IMR-90 (cell line): ENCODE results near the gene PARL. TPM values are rescaled to one million over a fixed set of nuclear protein-coding genes. Genes with fewer than 3 reads are reported as not detected.

Experiments
- ATAC-seq: fragments of 200-7000 bp; cut with Tn5 transposase; 2 replicates; pipeline ENCODE4 v1.9.1; 2020; ENCODE audit warnings: low read depth, mild to moderate bottlenecking, moderate library complexity
- BruUV-seq: library from RNA; stranded (reverse); fragments of 400-500 nt; replicated peaks from 2 replicates; lab custom pipeline; 2021; lab: Mats Ljungman, UMichigan
- CTCF ChIA-PET: fragments of 300-600 bp; formaldehyde crosslinking; extraction: SDS; loops from one replicate; lab custom pipeline; 2021; ENCODE audit warnings: antibody characterized with exemption; lab: Yijun Ruan, JAX
- POLR2A ChIA-PET: fragments of 300-600 bp; sonication (Branson Sonifier 250); formaldehyde crosslinking; loops from one replicate; lab custom pipeline; 2022; ENCODE audit warnings: antibody characterized with exemption; ENCODE audit not compliant: unreplicated experiment; lab: Charles Lee
- DNase-seq: peaks from one replicate; pipeline ENCODE4 v3.0.0; 2013
- H2AFZ ChIP-seq: replicated peaks from 2 replicates; pipeline ENCODE3; 2013; ENCODE audit warnings: low read length, mild to moderate bottlenecking; ENCODE audit not compliant: poor library complexity
- H2AK5ac ChIP-seq: 2 replicates; pipeline ENCODE4 v1.6.1; 2013; ENCODE audit warnings: low read depth, low read length, inconsistent platforms
- H2AK9ac ChIP-seq: replicated peaks from 2 replicates; pipeline ENCODE3; 2013; ENCODE audit warnings: mild to moderate bottlenecking, low read depth, low read length, moderate library complexity; ENCODE audit not compliant: poor library complexity
- H2BK120ac ChIP-seq: 2 replicates; pipeline ENCODE4 v1.6.1; 2013; ENCODE audit warnings: low read depth, low read length, inconsistent platforms
- H2BK15ac ChIP-seq: 3 replicates; pipeline ENCODE4 v1.6.1; 2013; ENCODE audit warnings: low read depth, low read length, inconsistent platforms
- H2BK20ac ChIP-seq: 2 replicates; pipeline ENCODE4 v1.6.1; 2013; ENCODE audit warnings: low read depth, mild to moderate bottlenecking, inconsistent platforms, low read length, moderate library complexity
- H2BK5ac ChIP-seq: 2 replicates; pipeline ENCODE4 v1.6.1; 2013; ENCODE audit warnings: mild to moderate bottlenecking, low read depth, low read length, inconsistent platforms; ENCODE audit not compliant: poor library complexity, severe bottlenecking
- H3K14ac ChIP-seq: replicated peaks from 2 replicates; pipeline ENCODE4 v1.6.1; 2013; ENCODE audit warnings: low read depth, low read length, inconsistent platforms
- H3K18ac ChIP-seq: 2 replicates; pipeline ENCODE4 v1.6.1; 2013; ENCODE audit warnings: low read depth, low read length, control low read depth
- H3K23ac ChIP-seq: 2 replicates; pipeline ENCODE4 v1.6.1; 2013; ENCODE audit warnings: low read depth, low read length, inconsistent platforms
- H3K27ac ChIP-seq: 2 replicates; pipeline ENCODE4 v1.5.1; 2013; ENCODE audit warnings: mild to moderate bottlenecking, control low read depth, low read length; ENCODE audit not compliant: insufficient read depth
- H3K27me3 ChIP-seq: 2 replicates; pipeline ENCODE4 v1.6.1; 2013; ENCODE audit warnings: low read length; ENCODE audit not compliant: control insufficient read depth, insufficient read depth
- H3K36me3 ChIP-seq: 2 replicates; pipeline ENCODE4 v1.6.1; 2013; ENCODE audit warnings: low read length, mixed read lengths; ENCODE audit not compliant: control insufficient read depth, insufficient read depth
- H3K4ac ChIP-seq: 2 replicates; pipeline ENCODE4 v1.6.1; 2013; ENCODE audit warnings: low read depth, low read length, inconsistent platforms
- H3K4me1 ChIP-seq: 2 replicates; pipeline ENCODE4 v1.6.1; 2013; ENCODE audit warnings: low read length, mixed read lengths; ENCODE audit not compliant: control insufficient read depth, insufficient read depth
- H3K4me2 ChIP-seq: 2 replicates; pipeline ENCODE4 v1.6.1; 2013; ENCODE audit warnings: low read depth, mild to moderate bottlenecking, control low read depth, low read length, moderate library complexity
- H3K4me3 ChIP-seq: 2 replicates; pipeline ENCODE4 v1.5.1; 2013; ENCODE audit warnings: low read depth, mild to moderate bottlenecking, control low read depth, low read length, moderate library complexity; ENCODE audit not compliant: insufficient read depth
- H3K56ac ChIP-seq: 2 replicates; pipeline ENCODE4 v1.6.1; 2013; ENCODE audit warnings: low read length, inconsistent platforms; ENCODE audit not compliant: insufficient read depth; ENCODE audit errors: extremely low read depth
- H3K79me1 ChIP-seq, 2 experiments: 2 replicates each; pipeline ENCODE4 v1.6.1; 2013; ENCODE audit warnings: low read length in 2 of 2, inconsistent platforms in 1 of 2, low read depth in 1 of 2
- H3K9ac ChIP-seq: 2 replicates; pipeline ENCODE4 v1.6.1; 2013; ENCODE audit warnings: low read depth, low read length, control low read depth
- H3K9me1 ChIP-seq: 2 replicates; pipeline ENCODE4 v1.6.1; 2013; ENCODE audit warnings: low read length, inconsistent platforms; ENCODE audit not compliant: insufficient read depth
- H3K9me3 ChIP-seq: 2 replicates; pipeline ENCODE4 v1.6.1; 2013; ENCODE audit warnings: low read length; ENCODE audit not compliant: control insufficient read depth, insufficient read depth
- H4K20me1 ChIP-seq: 2 replicates; pipeline ENCODE4 v1.6.1; 2013; ENCODE audit warnings: low read length, inconsistent platforms; ENCODE audit not compliant: insufficient read depth
- H4K5ac ChIP-seq: 2 replicates; pipeline ENCODE4 v1.6.1; 2013; ENCODE audit warnings: mild to moderate bottlenecking, low read depth, low read length, control low read depth
- H4K8ac ChIP-seq, 2 experiments: 2 replicates each; pipeline ENCODE4 v1.6.1; 2013; ENCODE audit warnings: low read depth in 2 of 2, low read length in 2 of 2, control low read depth in 1 of 2, inconsistent platforms in 1 of 2
- H4K91ac ChIP-seq: 2 replicates; pipeline ENCODE4 v1.6.1; 2013; ENCODE audit warnings: low read depth, low read length, inconsistent platforms; ENCODE audit not compliant: insufficient read depth
- CTCF ChIP-seq: conservative IDR thresholded peaks from 2 replicates; pipeline ENCODE4 v1.5.1; 2012; ENCODE audit warnings: mild to moderate bottlenecking, low read depth, low read length, improper control_type of control experiment
- ELK1 ChIP-seq: fragments of 150-350 bp; IDR thresholded peaks from 2 replicates; pipeline ENCODE4 v1.6.1; 2016; ENCODE audit warnings: low read depth, mild to moderate bottlenecking, low read length, moderate library complexity, borderline replicate concordance
- MAFK ChIP-seq: IDR thresholded peaks from 2 replicates; pipeline ENCODE4 v1.6.1; 2012; ENCODE audit warnings: low read depth, low read length, improper control_type of control experiment
- MAZ ChIP-seq: IDR thresholded peaks from 2 replicates; pipeline ENCODE4 v1.6.1; 2012; ENCODE audit warnings: low read depth, mild to moderate bottlenecking, low read length, improper control_type of control experiment, moderate library complexity, borderline replicate concordance
- MXI1 ChIP-seq: IDR thresholded peaks from 2 replicates; pipeline ENCODE4 v1.6.1; 2012; ENCODE audit warnings: low read depth, mild to moderate bottlenecking, low read length, moderate library complexity, borderline replicate concordance
- RAD21 ChIP-seq: IDR thresholded peaks from 2 replicates; pipeline ENCODE4 v1.6.1; 2012; ENCODE audit warnings: low read length, improper control_type of control experiment
- RCOR1 ChIP-seq: IDR thresholded peaks from 2 replicates; pipeline ENCODE4 v1.6.1; 2012; ENCODE audit warnings: mild to moderate bottlenecking, low read length, improper control_type of control experiment; ENCODE audit not compliant: insufficient replicate concordance
- RFX5 ChIP-seq: IDR thresholded peaks from 2 replicates; pipeline ENCODE4 v1.8.0; 2012; ENCODE audit warnings: low read depth, mild to moderate bottlenecking, low read length, moderate library complexity
- SMC3 ChIP-seq: fragments of 150-350 bp; IDR thresholded peaks from 2 replicates; pipeline ENCODE4 v1.6.1; 2016; ENCODE audit warnings: low read depth, mild to moderate bottlenecking, antibody characterized with exemption, low read length, moderate library complexity
- USF2 ChIP-seq: fragments of 150-350 bp; IDR thresholded peaks from 2 replicates; pipeline ENCODE4 v1.6.1; 2017; ENCODE audit warnings: mild to moderate bottlenecking, antibody characterized with exemption, low read length, low read depth
- WGBS, 2 experiments: methylation state at CpG; one replicate each; pipeline versions ENCODE4 v1.1.5 to v1.1.7; 2013; ENCODE audit warnings: missing lambda C conversion rate in 2 of 2; ENCODE audit not compliant: insufficient read length in 1 of 2; ENCODE audit errors: extremely low coverage in 2 of 2; 5-methylcytosine and 5-hydroxymethylcytosine counted together
- dilution Hi-C: fragments of 300-500 bp; cut with HindIII; formaldehyde crosslinking; loops from one replicate; pipeline ENCODE4 v1.14.3; 2018; ENCODE audit warnings: low sequenced_read_pairs; ENCODE audit not compliant: unreplicated experiment
- in situ Hi-C: fragments of 300-500 bp; cut with MboI; formaldehyde crosslinking; loops from 3 replicates; pipeline ENCODE4 v1.14.3; 2019; ENCODE audit warnings: low sequenced_read_pairs, inconsistent platforms, mixed read lengths
- intact Hi-C: fragments of 100-400 bp; cut with micrococcal nuclease; formaldehyde crosslinking; loops from 2 replicates; pipeline ENCODE4 v1.10.0; 2022
- polyA plus RNA-seq, 3 experiments: library from polyadenylated mRNA; depleted of rRNA; stranded (reverse); fragments of >200 nt; gene quantifications; 2 replicates each; pipeline ENCODE4 v1.2.3, GENCODE V29; 2012; ENCODE audit warnings: low replicate concordance in 1 of 3
- total RNA-seq: library from RNA; depleted of rRNA; stranded (reverse); fragments of >200 nt; gene quantifications from 2 replicates; pipeline ENCODE4 v1.2.3, GENCODE V29; 2012

Gene PARL
- total and polyA plus RNA-seq, 2 of the 4 experiments (the other 2 are of a cell fraction), result 35.5 to 42.6 TPM

- no peak overlapping the region for H2BK20ac ChIP-seq
- BruUV-seq, result no TSS peak
- H3K14ac ChIP-seq, result no peak overlapping the region
- no peak for DNase-seq
- H2AFZ ChIP-seq, result no peak overlapping the region
- H3K18ac ChIP-seq, result no peak overlapping the region
- no peaks in the 10 kb centered on the region; the same call in 1 of the 2 replicates for H3K4me1 ChIP-seq
- no peak overlapping the region for H3K27ac ChIP-seq
- intact Hi-C loops (no loop called here), in situ Hi-C loops (no loop called here), dilution Hi-C loops (no loop called here)
- WGBS, 2 experiments, result 100% methylated on average over 1 of the region's 3 CpGs; no CpG with 5 or more reads in 1 of the 2 experiments
- no peak overlapping the region for H2BK5ac ChIP-seq
- TF ChIP-seq MAZ, result no peak
- no peak for TF ChIP-seq RCOR1
- TF ChIP-seq RAD21, result no peak
- no peak for TF ChIP-seq CTCF
- no peak for TF ChIP-seq ELK1
- no peak for TF ChIP-seq MXI1
- no peak for TF ChIP-seq SMC3
- TF ChIP-seq RFX5, result no peak
- no peak for TF ChIP-seq MAFK
- no peak for TF ChIP-seq USF2
- ChIA-PET CTCF (interaction anchor here (0.6 kb wide), 1 partner anchor 981 kb away, joined by 4 read pairs; no protein-coding TSS in a partner anchor), POLR2A (no interaction called here)
- peaks cover 63% of the 10 kb centered on the region for H4K20me1 ChIP-seq
- H3K9me3 ChIP-seq, result no peaks in the 10 kb centered on the region
- peaks cover 12% of the 10 kb centered on the region for H3K9me1 ChIP-seq
- H2BK120ac ChIP-seq, result no peak overlapping the region
- H3K4ac ChIP-seq, result no peak overlapping the region
- no peak overlapping the region for H2AK9ac ChIP-seq
- H3K79me1 ChIP-seq, result peaks cover 31 to 75% of the 10 kb centered on the region in 2 experiments
- H3K9ac ChIP-seq, result no peak overlapping the region
- no peak overlapping the region for H4K91ac ChIP-seq
- ATAC-seq, result no peak
- no peak overlapping the region for H4K5ac ChIP-seq
- H3K4me3 ChIP-seq, result no peak overlapping the region
- no peak overlapping the region for H3K23ac ChIP-seq
- H2BK15ac ChIP-seq, result no peak overlapping the region
- H3K4me2 ChIP-seq, result no peak overlapping the region
- no peaks in the 10 kb centered on the region for H3K27me3 ChIP-seq
- H4K8ac ChIP-seq, result no peak overlapping the region
- H2AK5ac ChIP-seq, result no peak overlapping the region
- no peak overlapping the region for H3K56ac ChIP-seq
- peaks cover 1% of the 10 kb centered on the region; the same call in 1 of the 2 replicates for H3K36me3 ChIP-seq
Measured at GRCh38 chr3:183873914-183874313, 10.8 kb downstream of the PARL start.
